Measurements from ENCODE around the gene OSCAR. TPM values are rescaled to one million over a fixed set of nuclear protein-coding genes. Genes with fewer than 3 reads are reported as not detected.

The OSCAR gene
- total and polyA plus RNA-seq, 2 of the 13 experiments (the other 11 are each of a cell fraction or from before 2014, with no cell fraction given), result 1.9 TPM; not detected in 1

DNA sequence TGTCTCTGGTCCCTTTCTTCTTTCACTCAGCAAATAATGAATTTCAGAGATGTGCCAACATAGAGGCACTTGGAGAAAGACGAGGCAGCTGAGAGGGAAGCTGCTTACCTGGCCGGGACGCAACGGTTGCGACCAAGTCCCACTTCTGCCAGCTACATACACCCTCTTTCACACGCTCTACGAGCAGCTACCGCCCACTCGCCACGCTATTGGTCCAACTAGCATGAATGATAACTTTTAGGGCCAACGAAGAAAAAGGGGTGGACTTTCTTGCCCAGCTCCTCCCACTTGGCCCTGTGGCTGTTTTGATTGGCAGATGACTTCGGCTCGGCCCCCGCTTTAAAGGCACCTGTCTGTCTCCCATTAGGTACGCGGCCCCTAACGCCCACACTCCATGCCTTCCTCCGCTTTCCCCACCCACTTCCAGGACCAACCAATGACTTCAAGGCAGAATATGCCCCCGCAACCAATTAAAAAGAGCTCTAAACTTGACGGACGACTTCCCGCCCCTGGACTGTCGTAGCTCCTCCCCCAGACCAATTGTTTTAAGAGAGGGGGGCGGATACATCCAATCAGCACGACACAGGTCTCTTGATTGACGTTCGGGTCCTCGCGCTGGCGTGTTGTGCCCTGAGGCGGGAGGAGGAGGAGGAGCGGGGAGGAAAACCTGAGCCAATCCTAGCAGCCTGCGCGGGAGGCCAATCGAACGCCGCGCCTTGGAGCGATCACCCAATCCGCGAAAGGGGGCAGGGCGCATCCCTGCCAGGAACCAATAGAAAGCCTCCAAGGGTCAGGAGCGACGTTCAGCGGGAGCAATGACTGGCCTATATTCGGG lies 36.5 kb upstream of the OSCAR start (continued):
- TF ChIP-seq PRDM10 (CRISPR knock-in tag; IDR thresholded peaks at IDR 0.05; ENCODE audit: low read depth) (peak; percentile 16; the same call in 1 of the 2 replicates), PRDM4 (CRISPR knock-in tag; IDR thresholded peaks at IDR 0.05; ENCODE audit: borderline replicate concordance) (no peak), EEA1 (CRISPR knock-in tag; IDR thresholded peaks at IDR 0.05; ENCODE audit: borderline replicate concordance) (no peak), RFXAP (CRISPR knock-in tag; IDR thresholded peaks at IDR 0.05; ENCODE audit: borderline replicate concordance) (no peak), ZSCAN9 (CRISPR knock-in tag; IDR thresholded peaks at IDR 0.05; ENCODE audit: borderline replicate concordance) (0 out of 2 replicates have a peak, but pooled peaks have one; percentile 12), ZNF543 (CRISPR knock-in tag; IDR thresholded peaks at IDR 0.05) (no peak), HMGA1 (CRISPR knock-in tag; conservative IDR thresholded peaks at IDR 0.05) (no peak), KMT2A (CRISPR knock-in tag; IDR thresholded peaks at IDR 0.05) (no peak), GATAD2A (CRISPR knock-in tag; IDR thresholded peaks at IDR 0.05) (no peak), IRX3 (CRISPR knock-in tag; IDR thresholded peaks at IDR 0.05; ENCODE audit: borderline replicate concordance, low read depth) (no peak), SIX4 (CRISPR knock-in tag; IDR thresholded peaks at IDR 0.05) (no peak), NFATC3 (CRISPR knock-in tag; IDR thresholded peaks at IDR 0.05) (no peak), HNRNPUL1 (IDR thresholded peaks at IDR 0.05; ENCODE audit: low read depth, low read length) (no peak)
- TF ChIP-seq, protein P1, sequence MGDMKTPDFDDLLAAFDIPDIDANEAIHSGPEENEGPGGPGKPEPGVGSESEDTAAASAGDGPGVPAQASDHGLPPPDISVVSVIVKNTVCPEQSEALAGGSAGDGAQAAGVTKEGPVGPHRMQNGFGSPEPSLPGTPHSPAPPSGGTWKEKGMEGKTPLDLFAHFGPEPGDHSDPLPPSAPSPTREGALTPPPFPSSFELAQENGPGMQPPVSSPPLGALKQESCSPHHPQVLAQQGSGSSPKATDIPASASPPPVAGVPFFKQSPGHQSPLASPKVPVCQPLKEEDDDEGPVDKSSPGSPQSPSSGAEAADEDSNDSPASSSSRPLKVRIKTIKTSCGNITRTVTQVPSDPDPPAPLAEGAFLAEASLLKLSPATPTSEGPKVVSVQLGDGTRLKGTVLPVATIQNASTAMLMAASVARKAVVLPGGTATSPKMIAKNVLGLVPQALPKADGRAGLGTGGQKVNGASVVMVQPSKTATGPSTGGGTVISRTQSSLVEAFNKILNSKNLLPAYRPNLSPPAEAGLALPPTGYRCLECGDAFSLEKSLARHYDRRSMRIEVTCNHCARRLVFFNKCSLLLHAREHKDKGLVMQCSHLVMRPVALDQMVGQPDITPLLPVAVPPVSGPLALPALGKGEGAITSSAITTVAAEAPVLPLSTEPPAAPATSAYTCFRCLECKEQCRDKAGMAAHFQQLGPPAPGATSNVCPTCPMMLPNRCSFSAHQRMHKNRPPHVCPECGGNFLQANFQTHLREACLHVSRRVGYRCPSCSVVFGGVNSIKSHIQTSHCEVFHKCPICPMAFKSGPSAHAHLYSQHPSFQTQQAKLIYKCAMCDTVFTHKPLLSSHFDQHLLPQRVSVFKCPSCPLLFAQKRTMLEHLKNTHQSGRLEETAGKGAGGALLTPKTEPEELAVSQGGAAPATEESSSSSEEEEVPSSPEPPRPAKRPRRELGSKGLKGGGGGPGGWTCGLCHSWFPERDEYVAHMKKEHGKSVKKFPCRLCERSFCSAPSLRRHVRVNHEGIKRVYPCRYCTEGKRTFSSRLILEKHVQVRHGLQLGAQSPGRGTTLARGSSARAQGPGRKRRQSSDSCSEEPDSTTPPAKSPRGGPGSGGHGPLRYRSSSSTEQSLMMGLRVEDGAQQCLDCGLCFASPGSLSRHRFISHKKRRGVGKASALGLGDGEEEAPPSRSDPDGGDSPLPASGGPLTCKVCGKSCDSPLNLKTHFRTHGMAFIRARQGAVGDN (CRISPR knock-in tag; IDR thresholded peaks at IDR 0.05), result peak; percentile 11; the same call in 1 of the 2 replicates
- TF ChIP-seq, protein P2, sequence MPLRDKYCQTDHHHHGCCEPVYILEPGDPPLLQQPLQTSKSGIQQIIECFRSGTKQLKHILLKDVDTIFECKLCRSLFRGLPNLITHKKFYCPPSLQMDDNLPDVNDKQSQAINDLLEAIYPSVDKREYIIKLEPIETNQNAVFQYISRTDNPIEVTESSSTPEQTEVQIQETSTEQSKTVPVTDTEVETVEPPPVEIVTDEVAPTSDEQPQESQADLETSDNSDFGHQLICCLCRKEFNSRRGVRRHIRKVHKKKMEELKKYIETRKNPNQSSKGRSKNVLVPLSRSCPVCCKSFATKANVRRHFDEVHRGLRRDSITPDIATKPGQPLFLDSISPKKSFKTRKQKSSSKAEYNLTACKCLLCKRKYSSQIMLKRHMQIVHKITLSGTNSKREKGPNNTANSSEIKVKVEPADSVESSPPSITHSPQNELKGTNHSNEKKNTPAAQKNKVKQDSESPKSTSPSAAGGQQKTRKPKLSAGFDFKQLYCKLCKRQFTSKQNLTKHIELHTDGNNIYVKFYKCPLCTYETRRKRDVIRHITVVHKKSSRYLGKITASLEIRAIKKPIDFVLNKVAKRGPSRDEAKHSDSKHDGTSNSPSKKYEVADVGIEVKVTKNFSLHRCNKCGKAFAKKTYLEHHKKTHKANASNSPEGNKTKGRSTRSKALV (CRISPR knock-in tag; IDR thresholded peaks at IDR 0.05), result no peak; the same call in 1 of the 2 replicates
- TF ChIP-seq, protein P3, sequence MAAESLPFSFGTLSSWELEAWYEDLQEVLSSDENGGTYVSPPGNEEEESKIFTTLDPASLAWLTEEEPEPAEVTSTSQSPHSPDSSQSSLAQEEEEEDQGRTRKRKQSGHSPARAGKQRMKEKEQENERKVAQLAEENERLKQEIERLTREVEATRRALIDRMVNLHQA (CRISPR knock-in tag; IDR thresholded peaks at IDR 0.05), result no peak
